Loucy (cell line): ENCODE results near the gene RRAD.

Experiments used
- CTCF ChIP-seq: fragments of 200-600 bp; sonication (generic); conservative IDR thresholded peaks from 2 replicates; pipeline ENCODE4 v1.5.1; 2014; ENCODE audit warnings: mild to moderate bottlenecking, antibody characterized with exemption, low read length
- EZH2phosphoT487 ChIP-seq: fragments of 200-600 bp; IDR thresholded peaks from 2 replicates; pipeline ENCODE4 v1.6.1; 2018; ENCODE audit warnings: antibody characterized with exemption, mild to moderate bottlenecking, moderate library complexity, borderline replicate concordance

GRCh38 chr16:66880288-66881013 lies 44.9 kb downstream of the RRAD start, which contains the start of gene PDP2:
- TF ChIP-seq CTCF (no peak), EZH2phosphoT487 (no peak)
